Activated T-helper 17 cell treated with anti-CD3 and anti-CD28 coated beads, Interleukin-2, amount 50 U/mL, for 72 hours (primary cell): ENCODE data around the gene SECTM1. TPM values are rescaled to one million over a fixed set of nuclear protein-coding genes. Genes with fewer than 3 reads are reported as not detected.
A peak's percentile ranks its signal among the peaks of the same experiment; 100 is the strongest.

Experiments used
- ATAC-seq: fragments of 150-1000 bp; cut with Tn5 transposase; replicated peaks from 2 replicates; pipeline ENCODE4 v1.10.0; 2021; ENCODE audit warnings: mild to moderate bottlenecking, moderate library complexity
- H3K27ac Mint-ChIP-seq: one replicate; pipeline ENCODE4 v1.8.0; 2022; ENCODE audit warnings: mixed read lengths
- H3K27me3 Mint-ChIP-seq: one replicate; pipeline ENCODE4 v1.8.0; 2022; ENCODE audit warnings: mixed read lengths
- H3K36me3 Mint-ChIP-seq: one replicate; pipeline ENCODE4 v1.8.0; 2022; ENCODE audit warnings: low read depth, mild to moderate bottlenecking, mixed read lengths
- H3K4me1 Mint-ChIP-seq: one replicate; pipeline ENCODE4 v1.8.0; 2022; ENCODE audit warnings: mixed read lengths
- H3K4me3 Mint-ChIP-seq: one replicate; pipeline ENCODE4 v1.8.0; 2022; ENCODE audit warnings: mild to moderate bottlenecking, mixed read lengths
- H3K9me3 Mint-ChIP-seq: one replicate; pipeline ENCODE4 v1.8.0; 2022; ENCODE audit warnings: mixed read lengths
- total RNA-seq, 2 donors: library from RNA; stranded (reverse); gene quantifications; one replicate each; pipeline ENCODE4 v1.2.3, GENCODE V29; 2022

SECTM1 gene
- total RNA-seq, 2 donors from 2014 or later = 16.4 to 22.3 TPM

GRCh38 chr17:82272495-82273326 is 60.9 kb downstream of the SECTM1 start:
- Mint-ChIP-seq H3K4me1 (peaks cover 34% of the 10 kb centered on the region), H3K9me3 (no peaks in the 10 kb centered on the region), H3K4me3 (peak overlapping the region; percentile 93), H3K36me3 (peaks cover 57% of the 10 kb centered on the region), H3K27me3 (no peaks in the 10 kb centered on the region), H3K27ac (peak overlapping the region; percentile 99)
- ATAC-seq = peak; percentile 15

GRCh38 chr17:82271401-82271800 is 62.2 kb downstream of the SECTM1 start:
- ATAC-seq = no peak
- Mint-ChIP-seq H3K27me3 (no peaks in the 10 kb centered on the region), H3K27ac (peak overlapping the region; percentile 97), H3K9me3 (no peaks in the 10 kb centered on the region), H3K4me1 (peaks cover 44% of the 10 kb centered on the region), H3K4me3 (peak overlapping the region; percentile 93), H3K36me3 (peaks cover 70% of the 10 kb centered on the region)

Other genes starting within 250 kb of the SECTM1 start
- gene FASN, start 235.5 kb downstream of the SECTM1 start, total RNA-seq = 100 to 1,000 TPM; 109 to 242 TPM
- gene CCDC57, start 120.9 kb downstream of the SECTM1 start, total RNA-seq = 10 to 100 TPM; 36.9 to 37.7 TPM
- gene SLC16A3, start 104.7 kb downstream of the SECTM1 start, total RNA-seq = 100 to 1,000 TPM; 167 to 309 TPM
- gene CSNK1D, start 60.1 kb downstream of the SECTM1 start, total RNA-seq = 100 to 1,000 TPM; 140 to 142 TPM
- gene CD7, start 16.2 kb downstream of the SECTM1 start, total RNA-seq = 100 to 1,000 TPM; 193 to 378 TPM
- gene TEX19, start 25.5 kb upstream of the SECTM1 start, total RNA-seq = under 1 TPM in 1 of 2 donors, not detected in 1; 0.28 TPM
- under 1 TPM in 1 of 2 donors, not detected in 1; 0.45 TPM for gene UTS2R, start 38.0 kb upstream of the SECTM1 start, total RNA-seq
- 10 to 100 TPM; 25.1 to 31.9 TPM for gene HEXD, start 84.6 kb upstream of the SECTM1 start, total RNA-seq
- gene OGFOD3, start 84.8 kb upstream of the SECTM1 start, total RNA-seq = 10 to 100 TPM; 16.2 to 20.7 TPM
- gene CYBC1, start 117.0 kb upstream of the SECTM1 start, total RNA-seq = 100 to 1,000 TPM; 297 to 323 TPM
- 100 to 1,000 TPM; 164 to 194 TPM for gene NARF, start 125.0 kb upstream of the SECTM1 start, total RNA-seq
- gene FOXK2, start 186.0 kb upstream of the SECTM1 start, total RNA-seq = 10 to 100 TPM; 38.2 to 59.4 TPM